Duodenal mucosa (tissue), 2 donors: Measurements from ENCODE around the gene BNIP3.

Source experiments
- H3K27ac ChIP-seq: one replicate; pipeline ENCODE4 v1.7.0; 2013; ENCODE audit warnings: low read depth, low read length
- H3K27me3 ChIP-seq, 2 donors: one replicate each; pipeline ENCODE4 v1.7.0; 2013; ENCODE audit warnings: low read length in 2 of 2, control low read depth in 1 of 2; ENCODE audit not compliant: insufficient read depth in 2 of 2, control insufficient read depth in 1 of 2
- H3K36me3 ChIP-seq, 2 donors: one replicate each; pipeline ENCODE4 v1.7.0; 2013; ENCODE audit warnings: low read length in 2 of 2, control low read depth in 1 of 2; ENCODE audit not compliant: insufficient read depth in 2 of 2, control insufficient read depth in 1 of 2
- H3K4me1 ChIP-seq, 2 donors: one replicate each; pipeline ENCODE4 v1.7.0; 2013; ENCODE audit warnings: low read length in 2 of 2, control low read depth in 1 of 2; ENCODE audit not compliant: insufficient read depth in 2 of 2, control insufficient read depth in 1 of 2
- H3K4me3 ChIP-seq, 2 donors: one replicate each; pipeline ENCODE4 v1.7.0; 2013; ENCODE audit warnings: low read length in 2 of 2, low read depth in 1 of 2
- H3K9ac ChIP-seq, 2 donors: one replicate each; pipeline ENCODE4 v1.7.0; 2013; ENCODE audit warnings: low read length in 2 of 2, low read depth in 1 of 2
- H3K9me3 ChIP-seq, 2 donors: one replicate each; pipeline ENCODE4 v1.7.0; 2013; ENCODE audit warnings: low read length in 2 of 2, control low read depth in 1 of 2; ENCODE audit not compliant: control insufficient read depth in 1 of 2

BNIP3 gene

GRCh38 chr10:132019366-132019765 lies 37.6 kb upstream of the BNIP3 start:
- Histone ChIP-seq H3K4me1 (peaks cover 4 to 6% of the 10 kb centered on the region in 2 donors), H3K4me3 (no peak overlapping the region), H3K27ac (no peak overlapping the region), H3K27me3 (peaks cover 6 to 8% of the 10 kb centered on the region in 2 donors), H3K36me3 (no peaks in the 10 kb centered on the region), H3K9ac (no peak overlapping the region), H3K9me3 (no peaks in the 10 kb centered on the region)

GRCh38 chr10:132018446-132018845 lies 36.7 kb upstream of the BNIP3 start:
- Histone ChIP-seq H3K27me3 (peaks cover 3% of the 10 kb centered on the region in 2 donors), H3K36me3 (no peaks in the 10 kb centered on the region), H3K27ac (no peak overlapping the region), H3K9me3 (no peaks in the 10 kb centered on the region), H3K4me3 (no peak overlapping the region), H3K9ac (no peak overlapping the region), H3K4me1 (peaks cover 2 to 3% of the 10 kb centered on the region in 2 donors)

GRCh38 chr10:132016514-132016913 lies 34.8 kb upstream of the BNIP3 start:
- Histone ChIP-seq H3K27me3 (no peaks in the 10 kb centered on the region), H3K4me1 (no peaks in the 10 kb centered on the region), H3K9ac (no peak overlapping the region), H3K9me3 (no peaks in the 10 kb centered on the region), H3K27ac (no peak overlapping the region), H3K36me3 (no peaks in the 10 kb centered on the region), H3K4me3 (no peak overlapping the region)

GRCh38 chr10:132011445-132011844 lies 29.7 kb upstream of the BNIP3 start:
- H3K27me3 ChIP-seq: no peaks in the 10 kb centered on the region
- H3K4me3 ChIP-seq: no peak overlapping the region
- H3K36me3 ChIP-seq: no peaks in the 10 kb centered on the region
- H3K9me3 ChIP-seq: no peaks in the 10 kb centered on the region
- no peaks in the 10 kb centered on the region for H3K4me1 ChIP-seq
- H3K9ac ChIP-seq: no peak overlapping the region
- H3K27ac ChIP-seq: no peak overlapping the region

DNA sequence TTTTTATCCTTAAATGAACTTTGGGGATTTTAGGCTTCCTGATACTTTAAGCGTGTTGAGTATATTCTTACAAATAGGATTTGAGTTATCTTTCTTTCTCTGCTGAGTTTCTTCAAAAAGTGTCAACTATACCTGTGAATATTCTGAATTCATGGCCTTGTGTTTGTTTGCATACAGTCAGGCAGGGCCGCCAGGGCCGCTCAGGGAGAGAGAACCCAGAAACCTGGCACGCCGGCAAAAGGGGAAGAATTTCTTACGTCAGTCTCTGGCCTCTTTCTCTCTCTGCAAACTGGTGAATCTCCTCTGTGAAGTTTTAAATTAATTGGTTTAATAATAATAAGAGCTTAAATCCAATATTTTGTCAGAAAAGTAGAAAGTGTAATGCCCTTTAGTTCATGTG lies 29.3 kb upstream of the BNIP3 start:
- no peak overlapping the region for H3K4me3 ChIP-seq
- no peaks in the 10 kb centered on the region for H3K27me3 ChIP-seq
- no peaks in the 10 kb centered on the region for H3K36me3 ChIP-seq
- no peak overlapping the region for H3K9ac ChIP-seq
- no peaks in the 10 kb centered on the region for H3K9me3 ChIP-seq
- no peaks in the 10 kb centered on the region for H3K4me1 ChIP-seq
- no peak overlapping the region for H3K27ac ChIP-seq

- no peak overlapping the region for H3K27ac ChIP-seq
- no peak overlapping the region for H3K4me3 ChIP-seq
- H3K9ac ChIP-seq: no peak overlapping the region
- H3K27me3 ChIP-seq: no peaks in the 10 kb centered on the region
- no peaks in the 10 kb centered on the region for H3K36me3 ChIP-seq
- no peaks in the 10 kb centered on the region for H3K4me1 ChIP-seq
- H3K9me3 ChIP-seq: peaks cover 0 to 1% of the 10 kb centered on the region in 2 donors
Observed at GRCh38 chr10:132010483-132010882, 28.8 kb upstream of the BNIP3 start.

GRCh38 chr10:132009575-132009974 lies 27.9 kb upstream of the BNIP3 start:
- H3K36me3 ChIP-seq: no peaks in the 10 kb centered on the region
- no peak overlapping the region for H3K4me3 ChIP-seq
- no peaks in the 10 kb centered on the region for H3K27me3 ChIP-seq
- no peak overlapping the region for H3K9ac ChIP-seq
- H3K4me1 ChIP-seq: no peaks in the 10 kb centered on the region
- H3K27ac ChIP-seq: no peak overlapping the region
- H3K9me3 ChIP-seq: peaks cover 0 to 3% of the 10 kb centered on the region in 2 donors

DNA sequence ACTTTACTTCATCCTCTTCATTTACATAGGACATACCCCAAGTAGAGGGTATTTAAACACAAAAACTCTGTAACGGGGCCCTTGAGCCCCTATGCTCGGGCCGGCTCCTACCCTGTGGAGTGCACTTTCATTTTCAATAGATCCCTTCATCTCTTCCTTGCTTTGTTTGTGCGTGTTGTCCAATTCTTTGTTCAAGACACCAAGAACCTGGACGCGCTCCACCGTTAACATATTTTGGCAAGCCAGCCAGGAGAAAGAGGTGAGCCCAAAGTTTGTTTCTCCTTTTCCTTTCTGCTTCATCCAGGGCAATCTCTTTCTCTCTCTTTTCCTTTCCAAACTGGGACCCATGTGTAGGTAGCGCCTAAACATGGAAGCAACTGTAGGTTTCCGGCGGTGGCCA lies 26.0 kb upstream of the BNIP3 start:
- no peak overlapping the region for H3K9ac ChIP-seq
- H3K36me3 ChIP-seq: no peaks in the 10 kb centered on the region
- H3K27ac ChIP-seq: no peak overlapping the region
- H3K27me3 ChIP-seq: no peaks in the 10 kb centered on the region
- no peaks in the 10 kb centered on the region for H3K4me1 ChIP-seq
- no peak overlapping the region for H3K4me3 ChIP-seq
- peaks cover 0 to 3% of the 10 kb centered on the region in 2 donors for H3K9me3 ChIP-seq

GRCh38 chr10:132006966-132007365 lies 25.2 kb upstream of the BNIP3 start:
- H3K9ac ChIP-seq: no peak overlapping the region
- no peaks in the 10 kb centered on the region for H3K4me1 ChIP-seq
- H3K36me3 ChIP-seq: no peaks in the 10 kb centered on the region
- no peaks in the 10 kb centered on the region for H3K27me3 ChIP-seq
- no peak overlapping the region for H3K27ac ChIP-seq
- H3K4me3 ChIP-seq: no peak overlapping the region
- H3K9me3 ChIP-seq: peaks cover 0 to 3% of the 10 kb centered on the region in 2 donors

DNA sequence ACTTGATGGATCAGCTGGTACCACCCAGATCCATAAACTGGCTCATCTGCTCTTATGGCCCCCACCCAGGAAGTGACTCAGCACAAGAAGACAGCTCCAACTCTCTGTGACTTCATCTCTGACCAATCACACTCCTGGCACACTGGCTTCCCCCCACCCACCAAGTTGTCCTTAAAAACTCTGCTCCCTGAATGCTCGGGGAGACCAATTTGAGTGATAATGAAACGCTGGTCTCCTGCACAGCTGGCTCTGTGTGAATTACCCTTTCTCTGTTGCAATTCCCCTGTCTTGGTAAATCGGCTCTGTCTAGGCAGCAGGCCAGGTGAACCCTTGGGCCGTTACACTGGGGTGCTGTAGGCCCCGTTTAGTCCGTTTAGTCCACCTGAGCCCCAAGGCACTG lies 23.4 kb upstream of the BNIP3 start:
- no peaks in the 10 kb centered on the region for H3K27me3 ChIP-seq
- H3K9ac ChIP-seq: no peak overlapping the region
- H3K4me3 ChIP-seq: no peak overlapping the region

GRCh38 chr10:132004052-132004451 lies 22.3 kb upstream of the BNIP3 start:
- no peaks in the 10 kb centered on the region for H3K36me3 ChIP-seq
- H3K9ac ChIP-seq: no peak overlapping the region
- H3K27ac ChIP-seq: no peak overlapping the region
- peaks cover 0 to 3% of the 10 kb centered on the region in 2 donors for H3K9me3 ChIP-seq
- H3K4me1 ChIP-seq: no peaks in the 10 kb centered on the region
- H3K4me3 ChIP-seq: no peak overlapping the region
- H3K27me3 ChIP-seq: no peaks in the 10 kb centered on the region

More for the DNA sequence above, 23.4 kb upstream of the BNIP3 start:
- no peak overlapping the region for H3K27ac ChIP-seq
- peaks cover 0 to 3% of the 10 kb centered on the region in 2 donors for H3K9me3 ChIP-seq
- H3K4me1 ChIP-seq: no peaks in the 10 kb centered on the region
- no peaks in the 10 kb centered on the region for H3K36me3 ChIP-seq
